DOHH2 (cell line): ENCODE data around the gene PCNX2.

Experiments
- CTCF ChIP-seq: fragments of 200-600 bp; sonication (generic); IDR thresholded peaks from one replicate; pipeline ENCODE4 v1.5.1; 2014; ENCODE audit warnings: antibody characterized with exemption, mild to moderate bottlenecking, low read depth, low read length; ENCODE audit not compliant: poor library complexity, severe bottlenecking
- EZH2phosphoT487 ChIP-seq: fragments of 200-600 bp; sonication (generic); IDR thresholded peaks from 2 replicates; pipeline ENCODE4 v1.6.1; 2017; ENCODE audit warnings: borderline replicate concordance, mild to moderate bottlenecking, antibody characterized with exemption, low read length, moderate library complexity, mixed read lengths

- TF ChIP-seq CTCF (no peak), EZH2phosphoT487 (no peak)
These were observed 650 bp downstream of the PCNX2 start for GRCh38 chr1:233294913-233295236.
